ENCODE data around the gene SLC5A2.

DNA sequence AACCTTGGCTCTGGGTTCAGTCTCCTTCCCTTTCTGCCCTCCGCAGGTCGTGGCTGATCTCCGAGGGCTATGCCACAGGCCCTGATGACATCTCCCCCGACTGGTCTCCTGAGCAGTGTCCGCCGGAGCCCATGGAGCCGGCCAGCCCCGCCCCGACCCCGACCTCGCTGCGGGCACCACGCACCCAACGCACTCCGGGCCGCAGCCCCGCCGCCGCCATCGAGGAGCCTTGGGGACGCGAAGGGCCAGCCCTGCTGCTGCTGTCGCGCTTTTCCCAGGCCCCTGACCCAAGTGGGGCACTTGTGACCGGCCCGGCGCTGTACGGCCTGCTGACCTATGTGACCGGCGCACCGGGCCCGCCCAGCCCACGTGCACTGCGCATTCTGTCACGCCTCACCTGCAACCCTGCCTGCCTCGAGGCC is 18.6 kb upstream of the SLC5A2 start:
- no peak for TF ChIP-seq POLR2A (IDR thresholded peaks at IDR 0.05)
- TF ChIP-seq, protein P1, sequence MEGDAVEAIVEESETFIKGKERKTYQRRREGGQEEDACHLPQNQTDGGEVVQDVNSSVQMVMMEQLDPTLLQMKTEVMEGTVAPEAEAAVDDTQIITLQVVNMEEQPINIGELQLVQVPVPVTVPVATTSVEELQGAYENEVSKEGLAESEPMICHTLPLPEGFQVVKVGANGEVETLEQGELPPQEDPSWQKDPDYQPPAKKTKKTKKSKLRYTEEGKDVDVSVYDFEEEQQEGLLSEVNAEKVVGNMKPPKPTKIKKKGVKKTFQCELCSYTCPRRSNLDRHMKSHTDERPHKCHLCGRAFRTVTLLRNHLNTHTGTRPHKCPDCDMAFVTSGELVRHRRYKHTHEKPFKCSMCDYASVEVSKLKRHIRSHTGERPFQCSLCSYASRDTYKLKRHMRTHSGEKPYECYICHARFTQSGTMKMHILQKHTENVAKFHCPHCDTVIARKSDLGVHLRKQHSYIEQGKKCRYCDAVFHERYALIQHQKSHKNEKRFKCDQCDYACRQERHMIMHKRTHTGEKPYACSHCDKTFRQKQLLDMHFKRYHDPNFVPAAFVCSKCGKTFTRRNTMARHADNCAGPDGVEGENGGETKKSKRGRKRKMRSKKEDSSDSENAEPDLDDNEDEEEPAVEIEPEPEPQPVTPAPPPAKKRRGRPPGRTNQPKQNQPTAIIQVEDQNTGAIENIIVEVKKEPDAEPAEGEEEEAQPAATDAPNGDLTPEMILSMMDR (IDR thresholded peaks at IDR 0.05): no peak

Measured in uterus (tissue), 2 donors.